Neural progenitor cell (in vitro differentiated cells): Measurements from ENCODE around the gene EIF2A.

ENCODE experiments used
- CTCF ChIP-seq: fragments of 200-600 bp; sonication (generic); IDR thresholded peaks from 2 replicates; pipeline ENCODE4 v1.5.1; 2017; ENCODE audit warnings: antibody characterized with exemption, mild to moderate bottlenecking
- EZH2 ChIP-seq: fragments of 200-600 bp; sonication (generic); IDR thresholded peaks from 2 replicates; pipeline ENCODE4 v1.6.1; 2017; ENCODE audit warnings: antibody characterized with exemption, mild to moderate bottlenecking, moderate library complexity
- EZH2phosphoT487 ChIP-seq: fragments of 200-600 bp; sonication (generic); IDR thresholded peaks from 2 replicates; pipeline ENCODE4 v1.6.1; 2017; ENCODE audit warnings: antibody characterized with exemption

DNA sequence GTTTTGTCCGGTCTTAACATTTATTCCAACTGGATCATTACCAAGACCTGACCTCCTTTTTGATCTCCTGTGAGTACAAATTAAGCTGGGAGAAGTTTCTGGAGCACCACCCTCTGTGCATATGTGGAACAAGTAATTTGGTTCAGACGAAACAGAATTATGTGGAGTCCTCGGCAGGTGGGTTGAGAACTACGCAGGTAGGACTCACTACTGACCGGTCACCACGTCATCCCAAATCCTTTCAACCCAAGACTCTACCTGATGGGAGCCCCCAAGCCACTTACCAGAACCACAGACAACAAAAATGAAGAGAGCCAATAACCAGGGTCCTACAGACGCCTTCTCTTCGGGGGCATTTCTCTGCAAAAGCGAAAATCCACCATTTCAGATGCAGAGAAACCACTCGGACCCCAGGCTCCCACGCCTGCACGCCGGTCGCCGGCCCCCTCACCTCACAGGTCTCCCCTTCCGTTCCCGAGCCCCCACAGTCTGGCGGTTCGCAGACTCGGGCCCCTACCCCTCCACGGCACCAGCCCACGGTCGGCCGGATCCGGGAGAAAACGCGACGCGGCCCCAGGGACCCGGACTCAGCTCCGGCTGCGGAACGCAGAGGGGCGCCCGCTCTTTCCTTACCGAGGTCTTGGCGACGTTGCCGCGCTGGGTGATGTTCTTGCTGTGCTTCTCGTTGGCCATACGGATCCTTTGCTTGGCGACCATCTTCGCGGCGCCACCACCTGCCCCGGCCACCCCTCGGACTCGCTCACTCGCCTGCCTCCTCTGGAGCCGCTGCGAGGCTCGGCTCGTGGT lies 965 bp upstream of the EIF2A start:
- no peak for TF ChIP-seq CTCF
- no peak for TF ChIP-seq EZH2
- no peak for TF ChIP-seq EZH2phosphoT487
